Measurements from ENCODE around the gene LRIF1.
"Not testable (repeated sequence)": the region's sequence is repeated elsewhere in the genome, so short reads cannot be mapped to it uniquely, and the experiment has no call there.

The LRIF1 gene

GRCh38 chr1:110952031-110952430 lies 11.7 kb downstream of the LRIF1 start:
- DNase-seq (ENCODE audit: extremely low spot score) = no peak
- ChIA-PET CTCF (no interaction called here), POLR2A (no interaction called here)

GRCh38 chr1:110951161-110951560 lies 12.6 kb downstream of the LRIF1 start:
- ChIA-PET CTCF (interaction anchor here (0.6 kb wide), 1 partner anchor 123 kb away, joined by 3 read pairs; no protein-coding TSS in a partner anchor), POLR2A (no interaction called here)
- DNase-seq (ENCODE audit: extremely low spot score) = no peak
- TF ChIP-seq FOXK2 (IDR thresholded peaks at IDR 0.05) (no peak), SUZ12 (IDR thresholded peaks at IDR 0.05) (no peak), L3MBTL2 (conservative IDR thresholded peaks at IDR 0.05) (no peak), FOXM1 (IDR thresholded peaks at IDR 0.05; ENCODE audit: borderline replicate concordance) (no peak), SP1 (IDR thresholded peaks at IDR 0.05) (no peak), ARNT (IDR thresholded peaks at IDR 0.05) (no peak)

More at GRCh38 chr1:110952031-110952430, 11.7 kb downstream of the LRIF1 start:
- TF ChIP-seq FOXK2 (IDR thresholded peaks at IDR 0.05) (no peak), HDGF (IDR thresholded peaks at IDR 0.05; ENCODE audit: borderline replicate concordance) (no peak), CTBP1 (IDR thresholded peaks at IDR 0.05; ENCODE audit: borderline replicate concordance) (no peak), ZNF384 (IDR thresholded peaks at IDR 0.05) (no peak), FOXM1 (IDR thresholded peaks at IDR 0.05; ENCODE audit: borderline replicate concordance) (no peak), ELF4 (IDR thresholded peaks at IDR 0.05) (no peak), NFRKB (IDR thresholded peaks at IDR 0.05) (no peak), ARNT (IDR thresholded peaks at IDR 0.05) (no peak), SP1 (IDR thresholded peaks at IDR 0.05) (no peak), L3MBTL2 (conservative IDR thresholded peaks at IDR 0.05) (no peak), SUZ12 (IDR thresholded peaks at IDR 0.05) (no peak), TARDBP (IDR thresholded peaks at IDR 0.05) (no peak)

DNA sequence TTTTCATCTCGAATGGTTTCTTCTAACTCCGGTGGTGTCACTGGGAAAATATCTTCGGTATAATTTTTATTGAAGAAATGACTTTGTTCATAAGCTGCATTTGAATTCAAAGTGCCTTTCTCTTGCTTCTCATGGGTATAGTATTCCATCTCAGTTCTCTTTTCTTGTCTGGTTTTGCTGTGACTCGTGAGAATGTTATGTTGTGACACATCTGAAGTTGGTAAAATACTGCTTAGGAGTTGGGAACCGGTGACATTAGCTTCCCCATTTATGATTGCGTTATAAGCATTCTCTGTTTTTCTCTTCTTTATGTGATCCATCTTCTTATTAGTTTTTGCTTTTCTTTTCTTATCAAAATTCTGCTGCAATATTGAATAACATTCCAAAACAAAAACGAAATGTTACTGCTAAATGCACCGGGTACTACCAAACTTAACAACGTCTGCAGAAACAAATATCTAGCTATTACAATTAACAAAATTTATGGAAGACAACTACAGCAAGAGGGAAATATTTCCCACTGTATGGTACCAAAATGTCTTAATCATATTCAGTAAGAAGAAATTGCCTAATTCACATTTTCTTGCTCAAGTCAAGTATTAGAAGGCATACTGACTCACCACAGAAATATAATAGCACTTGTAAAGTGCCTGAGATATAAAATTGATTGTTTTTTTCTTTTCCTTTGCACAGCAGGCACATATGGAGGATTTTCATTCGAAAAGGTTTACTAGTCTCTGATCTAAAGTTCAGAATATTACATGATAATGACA lies 15.5 kb downstream of the LRIF1 start:
- no peak for DNase-seq (ENCODE audit: extremely low spot score)
- ChIA-PET CTCF (no interaction called here), POLR2A (interaction anchor here (0.9 kb wide), 1 partner anchor 16 kb away, joined by 3 read pairs; no protein-coding TSS in a partner anchor)
- no peak for TF ChIP-seq NFRKB (IDR thresholded peaks at IDR 0.05)
- TF ChIP-seq PKNOX1 (IDR thresholded peaks at IDR 0.05) = no peak
- no peak for TF ChIP-seq ELF4 (IDR thresholded peaks at IDR 0.05)
- no peak for TF ChIP-seq SP1 (IDR thresholded peaks at IDR 0.05)
- TF ChIP-seq FOXK2 (IDR thresholded peaks at IDR 0.05) = no peak
- TF ChIP-seq HDGF (IDR thresholded peaks at IDR 0.05; ENCODE audit: borderline replicate concordance) = no peak
- no peak for TF ChIP-seq FOXA1 (IDR thresholded peaks at IDR 0.05)
- no peak for TF ChIP-seq CTBP1 (IDR thresholded peaks at IDR 0.05; ENCODE audit: borderline replicate concordance)

GRCh38 chr1:110945626-110946025 lies 18.1 kb downstream of the LRIF1 start:
- POLR2A ChIA-PET = interaction anchor here (1.1 kb wide), 1 partner anchor 18 kb away, joined by 4 read pairs; no protein-coding TSS in a partner anchor
- TF ChIP-seq ELF4 (IDR thresholded peaks at IDR 0.05) (no peak), FOXK2 (IDR thresholded peaks at IDR 0.05) (no peak), HDGF (IDR thresholded peaks at IDR 0.05; ENCODE audit: borderline replicate concordance) (no peak), FOXM1 (IDR thresholded peaks at IDR 0.05; ENCODE audit: borderline replicate concordance) (no peak), SUZ12 (IDR thresholded peaks at IDR 0.05) (no peak)
- DNase-seq (ENCODE audit: extremely low spot score) = no peak
- CTCF ChIA-PET = no interaction called here

GRCh38 chr1:110944806-110945205 lies 18.9 kb downstream of the LRIF1 start:
- no peak for TF ChIP-seq SUZ12 (IDR thresholded peaks at IDR 0.05)
- no peak for TF ChIP-seq SP1 (IDR thresholded peaks at IDR 0.05)
- no peak for TF ChIP-seq TARDBP (IDR thresholded peaks at IDR 0.05)
- no peak for TF ChIP-seq FOXK2 (IDR thresholded peaks at IDR 0.05)
- TF ChIP-seq ZNF384 (IDR thresholded peaks at IDR 0.05) = no peak
- no peak for TF ChIP-seq FOXM1 (IDR thresholded peaks at IDR 0.05; ENCODE audit: borderline replicate concordance)
- TF ChIP-seq ARNT (IDR thresholded peaks at IDR 0.05) = no peak
- TF ChIP-seq FOXA1 (IDR thresholded peaks at IDR 0.05) = no peak
- TF ChIP-seq PKNOX1 (IDR thresholded peaks at IDR 0.05) = no peak
- TF ChIP-seq HDGF (IDR thresholded peaks at IDR 0.05; ENCODE audit: borderline replicate concordance) = no peak
- TF ChIP-seq LEF1 (IDR thresholded peaks at IDR 0.05; ENCODE audit: borderline replicate concordance) = no peak
- TF ChIP-seq CTBP1 (IDR thresholded peaks at IDR 0.05; ENCODE audit: borderline replicate concordance) = no peak
- no peak for TF ChIP-seq NFRKB (IDR thresholded peaks at IDR 0.05)
- TF ChIP-seq ELF4 (IDR thresholded peaks at IDR 0.05) = no peak
- TF ChIP-seq BHLHE40 (IDR thresholded peaks at IDR 0.05; ENCODE audit: borderline replicate concordance) = no peak
- no peak for TF ChIP-seq L3MBTL2 (conservative IDR thresholded peaks at IDR 0.05)
- DNase-seq (ENCODE audit: extremely low spot score) = no peak
- CTCF ChIA-PET = no interaction called here
- POLR2A ChIA-PET = interaction anchor here (1.1 kb wide), 1 partner anchor 19 kb away, joined by 4 read pairs; no protein-coding TSS in a partner anchor

DNA sequence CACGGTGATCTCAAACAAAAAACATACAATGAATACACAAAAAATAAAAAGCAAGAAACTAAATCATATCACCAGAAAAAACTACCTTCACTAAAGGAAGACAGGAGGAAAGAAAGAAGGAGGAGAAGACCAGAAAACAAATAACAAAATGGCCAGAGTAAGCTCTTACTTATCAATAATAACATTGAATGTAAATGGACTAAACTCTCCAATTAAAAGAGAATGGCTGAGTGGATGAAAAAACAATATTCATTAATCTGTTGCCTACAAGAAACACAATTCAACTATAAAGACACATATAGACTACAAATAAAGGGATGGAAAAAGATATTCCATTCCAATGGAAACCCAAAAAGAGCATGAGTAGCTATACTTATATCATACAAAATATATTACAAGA lies 27.2 kb downstream of the LRIF1 start:
- POLR2A ChIA-PET = no interaction called here
- no peak for TF ChIP-seq NFRKB (IDR thresholded peaks at IDR 0.05)
- no peak for TF ChIP-seq ZNF384 (IDR thresholded peaks at IDR 0.05)
- TF ChIP-seq LEF1 (IDR thresholded peaks at IDR 0.05; ENCODE audit: borderline replicate concordance) = no peak
- TF ChIP-seq CTBP1 (IDR thresholded peaks at IDR 0.05; ENCODE audit: borderline replicate concordance) = no peak
- TF ChIP-seq PKNOX1 (IDR thresholded peaks at IDR 0.05) = no peak
- no peak for TF ChIP-seq SUZ12 (IDR thresholded peaks at IDR 0.05)
- no peak for TF ChIP-seq L3MBTL2 (conservative IDR thresholded peaks at IDR 0.05)
- no peak for TF ChIP-seq ARNT (IDR thresholded peaks at IDR 0.05)
- TF ChIP-seq TARDBP (IDR thresholded peaks at IDR 0.05) = no peak
- TF ChIP-seq FOXA1 (IDR thresholded peaks at IDR 0.05) = no peak
- DNase-seq (ENCODE audit: extremely low spot score) = no peak
- CTCF ChIA-PET = no interaction called here

- CTCF ChIA-PET, POLR2A ChIA-PET: not testable (repeated sequence)
These were observed 32.6 kb downstream of the LRIF1 start for GRCh38 chr1:110931097-110931496.

More at GRCh38 chr1:110931097-110931496, 32.6 kb downstream of the LRIF1 start:
- DNase-seq (ENCODE audit: extremely low spot score) = not testable (repeated sequence)
